GM06990 (cell line): ENCODE results near the gene EVA1C.

Source experiments
- DNase-seq: peaks from one replicate; pipeline ENCODE4 v3.0.0-alpha.2; 2011; ENCODE audit not compliant: insufficient read length; ENCODE audit errors: extremely low read depth
- H3K27me3 ChIP-seq: replicated peaks from 2 replicates; pipeline ENCODE4 v1.6.0; 2011; ENCODE audit warnings: low read length; ENCODE audit not compliant: control insufficient read depth, insufficient read depth
- H3K36me3 ChIP-seq: 2 replicates; pipeline ENCODE4 v1.5.1; 2011; ENCODE audit warnings: low read length; ENCODE audit not compliant: control insufficient read depth, insufficient read depth
- H3K4me3 ChIP-seq: replicated peaks from 2 replicates; pipeline ENCODE4 v1.5.1; 2011; ENCODE audit warnings: low read depth, mild to moderate bottlenecking, control low read depth, low read length
- CTCF ChIP-seq: IDR thresholded peaks from 2 replicates; pipeline ENCODE4 v1.5.1; 2011; ENCODE audit warnings: low read length, control low read depth, mild to moderate bottlenecking, inconsistent platforms; ENCODE audit not compliant: insufficient read depth, poor library complexity, severe bottlenecking

The EVA1C gene

GRCh38 chr21:32392299-32392879 lies 20.1 kb upstream of the EVA1C start:
- no peak for TF ChIP-seq CTCF
- Histone ChIP-seq H3K4me3 (peak overlapping the region; percentile 68), H3K36me3 (peaks cover 9% of the 10 kb centered on the region), H3K27me3 (no peaks in the 10 kb centered on the region)
- no peak for DNase-seq

DNA sequence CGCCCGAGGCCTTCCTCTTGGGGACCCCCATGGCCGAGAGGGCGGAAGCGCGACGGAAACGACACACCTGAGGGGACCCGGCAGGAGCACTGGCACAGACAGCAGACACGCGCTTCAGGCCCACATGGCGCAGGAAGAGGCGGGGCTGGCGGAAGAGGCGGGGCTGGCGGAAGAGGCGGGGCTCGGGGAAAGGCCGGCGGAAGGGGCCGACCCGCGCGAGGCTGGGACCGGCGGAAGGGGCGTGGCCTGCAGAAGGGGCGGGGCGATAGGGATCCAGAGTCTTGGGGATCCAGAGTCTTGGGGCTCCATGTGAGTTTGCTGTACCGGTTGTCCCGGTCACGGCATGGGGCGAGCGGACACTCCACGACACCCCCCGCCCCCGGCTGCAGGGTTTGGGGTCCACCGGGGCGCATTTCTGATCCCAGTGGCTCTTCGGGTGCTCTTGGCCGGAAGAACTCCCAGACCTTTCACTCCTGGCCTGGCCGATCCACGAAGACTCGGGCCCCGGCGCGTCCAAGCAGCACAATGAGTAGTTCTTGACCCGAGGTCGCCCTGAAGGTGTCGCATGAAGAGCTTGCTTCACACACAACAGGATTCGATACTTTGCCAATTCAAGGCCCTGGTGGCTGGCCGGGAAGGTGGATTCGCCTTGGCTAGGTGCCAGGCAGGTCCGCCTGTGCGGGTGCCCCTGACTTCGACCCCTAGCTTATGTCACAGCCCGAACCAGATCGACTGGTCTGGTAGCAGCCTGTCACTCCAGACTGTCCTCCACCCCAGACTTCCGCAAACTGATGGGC lies 19.4 kb upstream of the EVA1C start, which contains the start of gene URB1:
URB1 (minus strand) TSS at position 133 of the 797 bp plus-strand sequence; CDS start at position 31, 102 bp downstream.
- Histone ChIP-seq H3K4me3 (peak within 1 kb of the TSS; percentile 68), H3K27me3 (no peaks in the 10 kb centered on the region), H3K36me3 (peaks cover 8% of the 10 kb centered on the region)
- TF ChIP-seq CTCF: no peak
- DNase-seq: peak; percentile 89

DNA sequence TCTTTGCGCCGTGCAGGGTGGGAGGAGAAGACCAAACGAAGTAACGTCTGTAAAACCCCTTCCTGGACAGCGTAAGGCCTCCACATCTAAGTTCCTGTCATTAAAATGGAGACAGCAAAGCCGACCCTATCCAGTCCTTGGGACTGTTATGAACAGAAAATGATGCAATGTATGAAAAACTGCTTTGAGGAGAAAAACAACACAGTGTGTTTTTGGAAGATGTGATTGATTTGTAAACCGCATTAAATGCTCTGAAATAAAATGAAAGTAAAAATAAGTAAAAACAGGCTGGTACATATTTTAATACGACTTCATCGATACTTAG lies 18.9 kb upstream of the EVA1C start:
- peaks cover 6% of the 10 kb centered on the region for H3K36me3 ChIP-seq
- no peak overlapping the region; the same call in 1 of the 2 replicates for H3K4me3 ChIP-seq
- no peak for TF ChIP-seq CTCF
- DNase-seq: no peak
- H3K27me3 ChIP-seq: no peaks in the 10 kb centered on the region

- DNase-seq: no peak
- Histone ChIP-seq H3K36me3 (no peaks in the 10 kb centered on the region), H3K4me3 (no peak overlapping the region), H3K27me3 (no peaks in the 10 kb centered on the region)
- TF ChIP-seq CTCF: peak; percentile 60
Observed at GRCh38 chr21:32403201-32403777, 9.2 kb upstream of the EVA1C start.

DNA sequence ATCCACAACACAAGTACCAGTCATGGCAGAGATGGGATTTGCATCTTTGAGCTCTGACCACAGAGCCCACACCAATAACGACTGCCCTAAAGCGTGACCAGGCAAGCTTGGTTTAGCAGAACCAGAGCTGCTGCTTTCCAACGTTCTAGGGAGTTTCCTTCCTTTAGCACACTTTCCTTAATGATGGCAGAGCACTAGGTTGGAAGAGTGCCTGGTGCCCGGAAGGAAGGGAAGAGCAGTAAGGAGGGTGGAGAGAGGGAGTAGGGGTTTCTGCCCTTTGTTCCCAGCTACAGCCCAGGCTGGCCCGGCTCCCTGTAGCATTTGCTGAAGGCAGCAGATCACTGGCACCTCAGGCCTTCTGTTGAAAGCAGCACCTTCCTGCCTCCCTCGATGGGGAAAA lies 6.1 kb upstream of the EVA1C start:
- no peak for TF ChIP-seq CTCF
- no peaks in the 10 kb centered on the region for H3K36me3 ChIP-seq
- H3K4me3 ChIP-seq: no peak overlapping the region
- DNase-seq: no peak
- no peaks in the 10 kb centered on the region for H3K27me3 ChIP-seq
